ENCODE measurements around the gene TMEM183A. TPM values are rescaled to one million over a fixed set of nuclear protein-coding genes. Genes with fewer than 3 reads are reported as not detected.

Gene TMEM183A
- total RNA-seq, 4 donors from 2014 or later, result 51.2 to 79.6 (median 62.6) TPM

DNA sequence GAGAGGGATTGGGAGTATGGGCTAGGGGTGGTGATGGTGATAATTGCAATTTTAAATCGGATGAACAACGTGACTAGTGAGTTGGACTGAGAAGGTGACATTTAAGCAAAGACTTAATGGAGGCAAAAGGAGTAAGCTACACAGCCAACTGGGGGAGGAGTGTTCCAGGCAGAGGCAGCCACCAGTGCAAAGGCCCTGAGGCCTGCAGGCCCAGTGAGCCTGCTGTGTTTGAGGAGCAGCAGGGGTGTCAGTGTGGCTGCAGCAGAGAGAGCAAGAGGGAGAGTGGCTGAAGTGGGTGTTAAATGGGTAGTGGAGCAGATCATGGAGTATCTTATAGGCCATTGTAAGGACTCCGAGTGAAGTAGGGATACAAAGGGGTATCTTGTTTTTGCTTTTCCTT, 59.8 kb downstream of the TMEM183A start:
- TF ChIP-seq, protein P1, sequence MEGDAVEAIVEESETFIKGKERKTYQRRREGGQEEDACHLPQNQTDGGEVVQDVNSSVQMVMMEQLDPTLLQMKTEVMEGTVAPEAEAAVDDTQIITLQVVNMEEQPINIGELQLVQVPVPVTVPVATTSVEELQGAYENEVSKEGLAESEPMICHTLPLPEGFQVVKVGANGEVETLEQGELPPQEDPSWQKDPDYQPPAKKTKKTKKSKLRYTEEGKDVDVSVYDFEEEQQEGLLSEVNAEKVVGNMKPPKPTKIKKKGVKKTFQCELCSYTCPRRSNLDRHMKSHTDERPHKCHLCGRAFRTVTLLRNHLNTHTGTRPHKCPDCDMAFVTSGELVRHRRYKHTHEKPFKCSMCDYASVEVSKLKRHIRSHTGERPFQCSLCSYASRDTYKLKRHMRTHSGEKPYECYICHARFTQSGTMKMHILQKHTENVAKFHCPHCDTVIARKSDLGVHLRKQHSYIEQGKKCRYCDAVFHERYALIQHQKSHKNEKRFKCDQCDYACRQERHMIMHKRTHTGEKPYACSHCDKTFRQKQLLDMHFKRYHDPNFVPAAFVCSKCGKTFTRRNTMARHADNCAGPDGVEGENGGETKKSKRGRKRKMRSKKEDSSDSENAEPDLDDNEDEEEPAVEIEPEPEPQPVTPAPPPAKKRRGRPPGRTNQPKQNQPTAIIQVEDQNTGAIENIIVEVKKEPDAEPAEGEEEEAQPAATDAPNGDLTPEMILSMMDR (IDR thresholded peaks at IDR 0.05; ENCODE audit: low read depth), result no peak

DNA sequence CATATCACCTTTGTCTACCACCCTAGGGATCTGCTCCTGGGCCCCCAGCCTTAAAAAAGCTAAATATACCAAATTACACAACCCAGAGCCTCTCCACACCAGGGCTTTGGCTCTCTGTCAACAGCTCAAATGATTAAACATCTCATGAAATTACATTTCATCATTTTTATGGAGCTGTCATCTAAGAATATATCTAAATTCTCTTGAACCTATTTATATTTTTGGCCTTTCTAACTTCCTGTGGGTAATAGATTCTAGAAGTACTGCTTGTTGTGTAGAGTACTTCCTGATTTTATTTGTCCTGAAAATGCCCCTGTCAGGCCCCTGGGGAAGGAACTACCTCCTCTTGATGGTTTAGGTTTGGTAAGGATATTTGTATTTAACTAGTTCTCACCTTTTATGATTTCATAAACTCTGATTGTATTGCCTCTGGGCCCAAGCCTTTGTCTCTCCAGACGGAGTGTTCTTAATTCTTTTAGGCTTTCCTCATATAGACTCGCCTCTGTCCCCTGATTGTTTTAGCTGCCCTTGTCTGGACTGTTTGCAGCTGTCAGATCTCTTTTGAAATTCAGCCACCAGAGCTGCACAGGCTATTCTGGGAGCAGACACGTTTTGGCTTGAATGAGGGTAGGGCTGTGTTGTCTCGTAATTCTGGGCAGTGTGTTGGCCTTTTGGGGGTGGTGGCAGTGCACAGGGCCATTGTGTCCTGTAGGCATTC, 62.0 kb downstream of the TMEM183A start:
- TF ChIP-seq, protein P1 (IDR thresholded peaks at IDR 0.05; ENCODE audit: low read depth), result no peak

DNA sequence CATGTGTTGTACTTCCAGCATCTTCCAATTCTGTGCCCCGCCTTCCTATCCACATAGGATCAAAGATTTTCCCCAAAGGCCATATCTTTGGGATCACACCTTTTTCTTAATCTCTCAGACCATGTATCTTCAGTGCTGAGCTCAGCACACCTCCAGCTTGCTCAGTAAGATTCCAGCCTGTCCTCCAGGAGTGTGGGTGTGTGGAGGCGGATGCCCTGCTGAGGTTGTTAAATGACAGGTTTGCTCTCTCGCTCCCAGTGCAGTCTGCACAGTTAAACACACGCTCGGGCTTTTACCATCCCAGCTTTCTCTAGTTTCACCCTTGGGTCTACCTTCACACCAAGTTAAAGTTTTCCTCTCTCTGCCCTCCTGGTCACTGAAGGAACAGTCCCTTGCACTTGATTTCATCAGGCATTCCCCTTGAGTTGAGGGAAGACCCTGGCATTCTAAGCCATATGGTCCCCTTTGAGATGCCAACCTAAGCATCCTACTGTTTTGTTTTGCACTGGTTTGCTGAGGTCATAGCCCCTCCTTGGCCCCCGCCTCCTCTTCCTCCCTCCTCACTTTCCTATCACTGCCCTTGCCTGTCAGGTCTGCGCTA, 64.9 kb downstream of the TMEM183A start:
- TF ChIP-seq, protein P1 (IDR thresholded peaks at IDR 0.05; ENCODE audit: low read depth), result no peak

GRCh38 chr1:203072911-203073310, 65.7 kb downstream of the TMEM183A start:
- TF ChIP-seq, protein P1 (IDR thresholded peaks at IDR 0.05; ENCODE audit: low read depth), result no peak

- TF ChIP-seq, protein P1 (IDR thresholded peaks at IDR 0.05; ENCODE audit: low read depth), result no peak
Observed at GRCh38 chr1:203073469-203073868, 66.3 kb downstream of the TMEM183A start.

Other genes starting within 250 kb of the TMEM183A start
- 10 to 100 TPM; 37.8 to 62.2 (median 48.2) TPM for gene KDM5B, start 199.0 kb upstream of the TMEM183A start, total RNA-seq
- not detected for gene PCAT6, start 196.4 kb upstream of the TMEM183A start, total RNA-seq
- 1 to 10 TPM; 1.9 to 8.5 (median 4.4) TPM for gene RABIF, start 118.2 kb upstream of the TMEM183A start, total RNA-seq
- 10 to 100 TPM; 18.1 to 25.3 (median 22.2) TPM for gene KLHL12, start 80.1 kb upstream of the TMEM183A start, total RNA-seq
- 100 to 1,000 TPM in 2 of 4 donors, 10 to 100 TPM in 2; 95.8 to 124 (median 103) TPM for gene ADIPOR1, start 49.1 kb upstream of the TMEM183A start, total RNA-seq
- 10 to 100 TPM; 40.6 to 51.2 (median 46.8) TPM for gene CYB5R1, start 40.1 kb upstream of the TMEM183A start, total RNA-seq
- gene PPFIA4, start 19.1 kb downstream of the TMEM183A start, total RNA-seq, result under 1 TPM in 3 of 4 donors, not detected in 1; 0.16 to 0.19 (median 0.17) TPM
- gene MYOG, start 78.6 kb downstream of the TMEM183A start, total RNA-seq, result not detected
- 1 to 10 TPM in 2 of 4 donors, under 1 TPM in 2; 0.33 to 8.3 (median 0.90) TPM for gene ADORA1, start 120.4 kb downstream of the TMEM183A start, total RNA-seq
- not detected for gene MYBPH, start 168.5 kb downstream of the TMEM183A start, total RNA-seq
- gene CHI3L1, start 179.3 kb downstream of the TMEM183A start, total RNA-seq, result 100 to 1,000 TPM in 1 of 4 donors, 10 to 100 TPM in 2, 1 to 10 TPM in 1; 7.3 to 625 (median 33.2) TPM
- gene CHIT1, start 222.3 kb downstream of the TMEM183A start, total RNA-seq, result 100 to 1,000 TPM in 1 of 4 donors, 10 to 100 TPM in 1, 1 to 10 TPM in 1, under 1 TPM in 1; 0.49 to 244 (median 5.6) TPM

Measured in subcutaneous adipose tissue (tissue), 4 donors.